ENCODE results near the gene IFITM10.

IFITM10 gene

GRCh38 chr11:1750481-1750839, at the start of gene IFITM10:
Gene IFITM10 (minus strand): TSS chr11:1750595. CDS start chr11:1750442, 153 bp downstream.
- no peak for DNase-seq

- no peak for DNase-seq
Measured at GRCh38 chr11:1797391-1798125, 47.2 kb upstream of the IFITM10 start.

- no peak for DNase-seq
Measured at GRCh38 chr11:1796413-1797011, 46.1 kb upstream of the IFITM10 start.

GRCh38 chr11:1793081-1793480, 42.7 kb upstream of the IFITM10 start:
- DNase-seq = no peak

GRCh38 chr11:1792461-1792860, 42.1 kb upstream of the IFITM10 start:
- DNase-seq = no peak

GRCh38 chr11:1791912-1792311, 41.5 kb upstream of the IFITM10 start:
- no peak for DNase-seq

GRCh38 chr11:1786466-1786865, 36.1 kb upstream of the IFITM10 start:
- DNase-seq = no peak

GRCh38 chr11:1785749-1786413, 35.5 kb upstream of the IFITM10 start:
- no peak for DNase-seq

- no peak for DNase-seq
Measured at GRCh38 chr11:1784761-1785650, 34.6 kb upstream of the IFITM10 start.

GRCh38 chr11:1783725-1784529, 33.5 kb upstream of the IFITM10 start:
- no peak for DNase-seq

GRCh38 chr11:1782831-1783724, 32.7 kb upstream of the IFITM10 start:
- no peak for DNase-seq

- DNase-seq = no peak
Measured at GRCh38 chr11:1782031-1782590, 31.7 kb upstream of the IFITM10 start.

- no peak for DNase-seq
Measured at GRCh38 chr11:1781593-1781975, 31.2 kb upstream of the IFITM10 start.

GRCh38 chr11:1780700-1781592, 30.6 kb upstream of the IFITM10 start:
- no peak for DNase-seq

GRCh38 chr11:1779806-1780699, 29.7 kb upstream of the IFITM10 start:
- no peak for DNase-seq

GRCh38 chr11:1779034-1779805, 28.8 kb upstream of the IFITM10 start:
- no peak for DNase-seq

- no peak for DNase-seq
Measured at GRCh38 chr11:1778141-1778911, 27.9 kb upstream of the IFITM10 start.

Measured in DMS79 (cell line).